OCI-LY3 (cell line): Measurements from ENCODE around the gene SYT1.

Source experiments
- H2AFZ ChIP-seq: fragments of 200-600, 300-600 bp; shearing (Covaris generic); 2 replicates; pipeline ENCODE4 v1.6.0; 2014; ENCODE audit warnings: antibody characterized with exemption, low read depth, low read length
- H3K27ac ChIP-seq: fragments of 200-600, 300-600 bp; sonication (generic); 2 replicates; pipeline ENCODE4 v1.5.1; 2014; ENCODE audit warnings: mild to moderate bottlenecking, low read length, moderate library complexity, mixed read lengths
- H3K27me3 ChIP-seq: fragments of 200-600, 300-600 bp; sonication (generic); 2 replicates; pipeline ENCODE4 v1.6.1; 2014; ENCODE audit warnings: low read depth, low read length, mixed read lengths
- H3K36me3 ChIP-seq: fragments of 200-600, 300-600 bp; sonication (generic); replicated peaks from 2 replicates; pipeline ENCODE3; 2014; ENCODE audit warnings: low read depth, low read length, mixed read lengths
- H3K4me1 ChIP-seq: fragments of 300-600, 200-600 bp; sonication (generic); 2 replicates; pipeline ENCODE4 v1.6.1; 2014; ENCODE audit warnings: low read length, mixed read lengths
- H3K4me2 ChIP-seq: fragments of 200-600, 300-600 bp; sonication (generic); 2 replicates; pipeline ENCODE4 v1.6.1; 2014; ENCODE audit warnings: low read length, mixed read lengths
- H3K4me3 ChIP-seq: fragments of 300-600, 200-600 bp; sonication (generic); 2 replicates; pipeline ENCODE4 v1.5.1; 2014; ENCODE audit warnings: antibody characterized with exemption, mild to moderate bottlenecking, low read length, moderate library complexity
- H3K79me2 ChIP-seq: fragments of 300-600, 200-600 bp; shearing (Covaris generic); 2 replicates; pipeline ENCODE4 v1.6.1; 2014; ENCODE audit warnings: mild to moderate bottlenecking, low read length, mixed read lengths
- H3K9ac ChIP-seq: fragments of 300-600, 200-600 bp; shearing (Covaris generic); 2 replicates; pipeline ENCODE4 v1.6.0; 2014; ENCODE audit warnings: mild to moderate bottlenecking, low read length, moderate library complexity
- H3K9me3 ChIP-seq: fragments of 200-600, 300-600 bp; shearing (Covaris generic); 2 replicates; pipeline ENCODE4 v1.6.1; 2014; ENCODE audit warnings: low read length, mixed read lengths; ENCODE audit not compliant: insufficient read depth
- H4K20me1 ChIP-seq: fragments of 200-600, 300-600 bp; sonication (generic); 2 replicates; pipeline ENCODE4 v1.6.1; 2016; ENCODE audit warnings: low read length, mixed read lengths; ENCODE audit not compliant: insufficient read depth
- EZH2phosphoT487 ChIP-seq: fragments of 200-600 bp; shearing (Covaris generic); IDR thresholded peaks from 2 replicates; pipeline ENCODE4 v1.6.1; 2018; ENCODE audit warnings: antibody characterized with exemption, mixed run types, low read depth
- TF ChIP-seq, protein P1 (sequence below): fragments of 200-600, 300-600 bp; sonication (generic); IDR thresholded peaks from 2 replicates; pipeline ENCODE4 v1.5.1; 2014; ENCODE audit warnings: antibody characterized with exemption, low read length, low read depth

Gene SYT1

DNA sequence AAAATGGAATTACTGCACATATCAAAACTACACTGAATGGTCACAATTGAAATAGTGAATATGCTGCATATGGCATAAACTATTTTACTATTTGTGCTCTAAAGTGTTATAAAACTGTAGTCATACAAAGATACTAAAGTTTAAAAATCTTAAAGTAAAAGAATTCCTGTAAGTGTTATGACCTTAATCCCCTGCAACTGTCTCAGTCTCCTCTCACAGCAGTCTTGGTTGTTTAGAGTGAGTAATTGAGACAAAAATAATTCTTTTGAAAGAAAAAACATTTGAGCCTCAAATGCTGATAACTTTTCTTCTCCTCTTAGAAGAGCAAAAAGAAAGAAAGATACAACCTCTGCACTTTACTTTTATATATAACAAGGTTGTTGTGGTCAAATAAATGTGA lies 99.9 kb downstream of the SYT1 start:
- TF ChIP-seq, protein P1, sequence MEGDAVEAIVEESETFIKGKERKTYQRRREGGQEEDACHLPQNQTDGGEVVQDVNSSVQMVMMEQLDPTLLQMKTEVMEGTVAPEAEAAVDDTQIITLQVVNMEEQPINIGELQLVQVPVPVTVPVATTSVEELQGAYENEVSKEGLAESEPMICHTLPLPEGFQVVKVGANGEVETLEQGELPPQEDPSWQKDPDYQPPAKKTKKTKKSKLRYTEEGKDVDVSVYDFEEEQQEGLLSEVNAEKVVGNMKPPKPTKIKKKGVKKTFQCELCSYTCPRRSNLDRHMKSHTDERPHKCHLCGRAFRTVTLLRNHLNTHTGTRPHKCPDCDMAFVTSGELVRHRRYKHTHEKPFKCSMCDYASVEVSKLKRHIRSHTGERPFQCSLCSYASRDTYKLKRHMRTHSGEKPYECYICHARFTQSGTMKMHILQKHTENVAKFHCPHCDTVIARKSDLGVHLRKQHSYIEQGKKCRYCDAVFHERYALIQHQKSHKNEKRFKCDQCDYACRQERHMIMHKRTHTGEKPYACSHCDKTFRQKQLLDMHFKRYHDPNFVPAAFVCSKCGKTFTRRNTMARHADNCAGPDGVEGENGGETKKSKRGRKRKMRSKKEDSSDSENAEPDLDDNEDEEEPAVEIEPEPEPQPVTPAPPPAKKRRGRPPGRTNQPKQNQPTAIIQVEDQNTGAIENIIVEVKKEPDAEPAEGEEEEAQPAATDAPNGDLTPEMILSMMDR, result no peak
- TF ChIP-seq EZH2phosphoT487, result no peak
- H3K79me2 ChIP-seq, result no peaks in the 10 kb centered on the region
- H3K36me3 ChIP-seq, result no peaks in the 10 kb centered on the region
- no peaks in the 10 kb centered on the region for H3K9me3 ChIP-seq
- no peak overlapping the region for H3K9ac ChIP-seq
- H3K4me3 ChIP-seq, result no peak overlapping the region
- H2AFZ ChIP-seq, result no peak overlapping the region
- H3K4me2 ChIP-seq, result no peak overlapping the region
- no peaks in the 10 kb centered on the region for H3K27me3 ChIP-seq
- no peaks in the 10 kb centered on the region for H3K4me1 ChIP-seq
- no peaks in the 10 kb centered on the region for H4K20me1 ChIP-seq
- H3K27ac ChIP-seq, result no peak overlapping the region

DNA sequence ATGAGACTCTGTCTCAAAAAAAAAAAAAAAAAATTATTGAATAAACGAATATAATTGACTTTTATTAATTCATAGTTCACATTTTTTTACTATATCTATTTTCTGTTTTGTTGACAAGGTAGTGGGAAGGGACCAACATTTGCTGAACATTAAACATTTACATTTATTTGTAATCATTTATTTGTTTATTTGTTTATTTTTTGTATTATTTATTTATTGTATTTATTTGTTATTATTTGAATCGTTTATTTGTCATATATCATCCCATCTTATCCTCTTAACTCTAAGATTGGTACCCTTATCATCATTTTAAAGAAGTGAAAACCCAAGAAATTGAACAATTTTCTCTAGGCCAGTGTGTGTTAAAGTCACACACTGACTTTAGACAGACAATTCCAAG lies 101.5 kb downstream of the SYT1 start:
- TF ChIP-seq EZH2phosphoT487, result no peak
- TF ChIP-seq, protein P1, result no peak
- Histone ChIP-seq H3K36me3 (no peaks in the 10 kb centered on the region), H3K27ac (no peak overlapping the region), H4K20me1 (no peaks in the 10 kb centered on the region), H2AFZ (no peak overlapping the region), H3K79me2 (no peaks in the 10 kb centered on the region), H3K4me1 (no peaks in the 10 kb centered on the region), H3K9me3 (no peaks in the 10 kb centered on the region), H3K4me3 (no peak overlapping the region), H3K9ac (no peak overlapping the region), H3K27me3 (no peaks in the 10 kb centered on the region), H3K4me2 (no peak overlapping the region)

DNA sequence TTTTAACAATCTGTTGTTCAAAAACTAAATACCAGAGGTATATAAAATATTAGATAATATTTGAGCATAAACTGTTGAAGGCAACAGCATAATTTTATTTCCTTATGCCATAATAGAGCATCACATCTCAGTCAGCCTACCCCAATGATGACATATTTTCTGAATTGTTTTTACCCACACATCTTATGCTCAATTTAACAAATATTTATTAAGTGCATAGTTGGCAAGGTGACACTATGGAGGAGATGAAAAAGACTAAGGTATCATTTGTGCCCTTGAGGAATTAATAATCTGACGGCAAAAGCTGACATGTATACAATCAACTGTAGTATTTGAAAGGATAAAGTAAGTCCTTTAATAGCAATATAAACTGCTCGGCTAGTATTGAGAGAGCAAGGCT lies 102.4 kb downstream of the SYT1 start:
- H2AFZ ChIP-seq, result no peak overlapping the region
- H3K4me2 ChIP-seq, result no peak overlapping the region
- H3K79me2 ChIP-seq, result no peaks in the 10 kb centered on the region
- H3K9ac ChIP-seq, result no peak overlapping the region
- TF ChIP-seq, protein P1, result no peak
- no peak for TF ChIP-seq EZH2phosphoT487
- H3K9me3 ChIP-seq, result no peaks in the 10 kb centered on the region
- H3K27me3 ChIP-seq, result no peaks in the 10 kb centered on the region
- no peak overlapping the region for H3K4me3 ChIP-seq
- H4K20me1 ChIP-seq, result no peaks in the 10 kb centered on the region
- no peak overlapping the region for H3K27ac ChIP-seq
- no peaks in the 10 kb centered on the region for H3K4me1 ChIP-seq
- no peaks in the 10 kb centered on the region for H3K36me3 ChIP-seq

DNA sequence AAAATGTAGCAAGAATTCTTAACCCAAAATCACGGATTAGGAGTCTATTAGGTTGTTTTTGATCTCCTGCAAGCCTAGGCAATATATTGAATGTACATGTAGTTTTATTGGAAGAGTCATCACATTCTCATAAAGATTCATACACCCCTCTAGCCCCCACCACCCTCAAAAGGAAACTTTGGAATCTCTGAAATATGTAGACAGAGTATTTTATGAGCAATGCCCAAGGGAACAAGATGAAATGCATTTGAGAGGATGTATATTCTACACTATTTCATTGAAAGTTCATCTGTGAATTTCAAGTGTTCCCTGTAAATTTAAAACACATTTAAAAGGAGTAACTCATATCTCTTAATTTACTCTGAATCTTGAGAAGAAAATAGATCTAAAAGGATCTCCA lies 103.7 kb downstream of the SYT1 start:
- no peaks in the 10 kb centered on the region for H3K36me3 ChIP-seq
- no peak overlapping the region for H3K4me3 ChIP-seq
- no peak overlapping the region for H2AFZ ChIP-seq
- no peaks in the 10 kb centered on the region for H3K27me3 ChIP-seq
- H3K9me3 ChIP-seq, result no peaks in the 10 kb centered on the region
- H3K4me1 ChIP-seq, result no peaks in the 10 kb centered on the region
- H3K4me2 ChIP-seq, result no peak overlapping the region
- H3K27ac ChIP-seq, result no peak overlapping the region
- no peak for TF ChIP-seq EZH2phosphoT487
- TF ChIP-seq, protein P1, result no peak
- H3K79me2 ChIP-seq, result no peaks in the 10 kb centered on the region
- no peaks in the 10 kb centered on the region for H4K20me1 ChIP-seq
- no peak overlapping the region for H3K9ac ChIP-seq
